Measurements from ENCODE around the gene CCDC144A.
"Not testable (repeated sequence)": the region's sequence is repeated elsewhere in the genome, so short reads cannot be mapped to it uniquely, and the experiment has no call there.

CCDC144A gene

GRCh38 chr17:16787851-16788250, 97.8 kb downstream of the CCDC144A start:
- not testable (repeated sequence) for H3K9me3 Mint-ChIP-seq, DNase-seq, H3K36me3 Mint-ChIP-seq

GRCh38 chr17:16788889-16789536, 99.0 kb downstream of the CCDC144A start:
- H3K9me3 Mint-ChIP-seq; H3K4me3 Mint-ChIP-seq; H3K36me3 Mint-ChIP-seq; DNase-seq; H3K27ac Mint-ChIP-seq; ATAC-seq (replicated peaks); H3K4me1 Mint-ChIP-seq: not testable (repeated sequence)
- H3K27me3 Mint-ChIP-seq = peaks cover 0 to 20% of the 10 kb centered on the region in 2 donors

More at GRCh38 chr17:16787851-16788250, 97.8 kb downstream of the CCDC144A start:
- not testable (repeated sequence) for ATAC-seq (replicated peaks); H3K4me3 Mint-ChIP-seq; H3K27ac Mint-ChIP-seq; H3K4me1 Mint-ChIP-seq
- peaks cover 3 to 23% of the 10 kb centered on the region in 2 donors for H3K27me3 Mint-ChIP-seq

GRCh38 chr17:16789622-16790021, 99.6 kb downstream of the CCDC144A start:
- H3K36me3 Mint-ChIP-seq; DNase-seq; H3K27ac Mint-ChIP-seq; H3K9me3 Mint-ChIP-seq; H3K4me3 Mint-ChIP-seq; ATAC-seq (replicated peaks); H3K4me1 Mint-ChIP-seq: not testable (repeated sequence)
- H3K27me3 Mint-ChIP-seq = peaks cover 2 to 20% of the 10 kb centered on the region in 2 donors

GRCh38 chr17:16790313-16790871, 100.4 kb downstream of the CCDC144A start:
- not testable (repeated sequence) for H3K4me1 Mint-ChIP-seq; DNase-seq; H3K27ac Mint-ChIP-seq; H3K36me3 Mint-ChIP-seq; ATAC-seq (replicated peaks); H3K4me3 Mint-ChIP-seq; H3K9me3 Mint-ChIP-seq
- H3K27me3 Mint-ChIP-seq = peaks cover 6 to 16% of the 10 kb centered on the region in 2 donors

- not testable (repeated sequence) for DNase-seq; H3K4me3 Mint-ChIP-seq; H3K27me3 Mint-ChIP-seq; H3K9me3 Mint-ChIP-seq; H3K4me1 Mint-ChIP-seq; H3K36me3 Mint-ChIP-seq; H3K27ac Mint-ChIP-seq; ATAC-seq (replicated peaks)
Measured at GRCh38 chr17:16794215-16794614, 104.2 kb downstream of the CCDC144A start.

- not testable (repeated sequence) for H3K9me3 Mint-ChIP-seq; H3K27ac Mint-ChIP-seq; DNase-seq; H3K27me3 Mint-ChIP-seq; ATAC-seq (replicated peaks); H3K4me3 Mint-ChIP-seq; H3K36me3 Mint-ChIP-seq; H3K4me1 Mint-ChIP-seq
Measured at GRCh38 chr17:16795894-16796293, 105.9 kb downstream of the CCDC144A start.

- not testable (repeated sequence) for H3K4me1 Mint-ChIP-seq; H3K4me3 Mint-ChIP-seq; H3K27me3 Mint-ChIP-seq; DNase-seq; H3K9me3 Mint-ChIP-seq; H3K36me3 Mint-ChIP-seq; H3K27ac Mint-ChIP-seq; ATAC-seq (replicated peaks)
Measured at GRCh38 chr17:16804851-16805250, 114.8 kb downstream of the CCDC144A start.

GRCh38 chr17:16806599-16806998, 116.6 kb downstream of the CCDC144A start:
- not testable (repeated sequence) for H3K9me3 Mint-ChIP-seq; H3K27me3 Mint-ChIP-seq; DNase-seq; H3K27ac Mint-ChIP-seq; H3K36me3 Mint-ChIP-seq; ATAC-seq (replicated peaks); H3K4me3 Mint-ChIP-seq; H3K4me1 Mint-ChIP-seq

- not testable (repeated sequence) for H3K4me3 Mint-ChIP-seq; H3K4me1 Mint-ChIP-seq; H3K27ac Mint-ChIP-seq; H3K9me3 Mint-ChIP-seq; H3K27me3 Mint-ChIP-seq; ATAC-seq (replicated peaks); DNase-seq; H3K36me3 Mint-ChIP-seq
Measured at GRCh38 chr17:16807620-16808019, 117.6 kb downstream of the CCDC144A start.

GRCh38 chr17:16810236-16810635, 120.2 kb downstream of the CCDC144A start:
- H3K27me3 Mint-ChIP-seq = peaks cover 0 to 11% of the 10 kb centered on the region in 2 donors
- not testable (repeated sequence) for H3K4me3 Mint-ChIP-seq; ATAC-seq (replicated peaks); DNase-seq; H3K36me3 Mint-ChIP-seq; H3K9me3 Mint-ChIP-seq; H3K27ac Mint-ChIP-seq; H3K4me1 Mint-ChIP-seq

- not testable (repeated sequence) for H3K27ac Mint-ChIP-seq; H3K4me1 Mint-ChIP-seq; H3K9me3 Mint-ChIP-seq; H3K4me3 Mint-ChIP-seq; DNase-seq; ATAC-seq (replicated peaks); H3K36me3 Mint-ChIP-seq
- peaks cover 0 to 23% of the 10 kb centered on the region in 2 donors for H3K27me3 Mint-ChIP-seq
Measured at GRCh38 chr17:16812126-16812525, 122.1 kb downstream of the CCDC144A start.

- Mint-ChIP-seq H3K27ac (no peak overlapping the region), H3K9me3 (peaks cover 0 to 4% of the 10 kb centered on the region in 2 donors), H3K36me3 (no peaks in the 10 kb centered on the region), H3K4me3 (no peak overlapping the region), H3K27me3 (peaks cover 0 to 44% of the 10 kb centered on the region in 2 donors), H3K4me1 (no peaks in the 10 kb centered on the region)
- ATAC-seq (replicated peaks) (no peak), DNase-seq (no peak)
Measured at GRCh38 chr17:16814439-16814838, 124.4 kb downstream of the CCDC144A start.

- Mint-ChIP-seq H3K4me1 (no peaks in the 10 kb centered on the region), H3K27ac (no peak overlapping the region), H3K36me3 (no peaks in the 10 kb centered on the region), H3K4me3 (no peak overlapping the region), H3K9me3 (peaks cover 0 to 4% of the 10 kb centered on the region in 2 donors), H3K27me3 (peaks cover 0 to 45% of the 10 kb centered on the region in 2 donors)
- ATAC-seq (replicated peaks) (no peak), DNase-seq (no peak)
Measured at GRCh38 chr17:16817201-16817600, 127.2 kb downstream of the CCDC144A start.

GRCh38 chr17:16817940-16818339, 127.9 kb downstream of the CCDC144A start:
- H3K4me3 Mint-ChIP-seq = not testable (repeated sequence)

GRCh38 chr17:16818340-16818739, 128.3 kb downstream of the CCDC144A start:
- no peak for ATAC-seq (replicated peaks)
- H3K4me3 Mint-ChIP-seq = no peak overlapping the region

More at GRCh38 chr17:16817940-16818339, 127.9 kb downstream of the CCDC144A start:
- not testable (repeated sequence) for H3K4me1 Mint-ChIP-seq; H3K27ac Mint-ChIP-seq; H3K9me3 Mint-ChIP-seq; DNase-seq; H3K36me3 Mint-ChIP-seq; ATAC-seq (replicated peaks)
- peaks cover 0 to 41% of the 10 kb centered on the region in 2 donors for H3K27me3 Mint-ChIP-seq

More at GRCh38 chr17:16818340-16818739, 128.3 kb downstream of the CCDC144A start:
- peaks cover 0 to 4% of the 10 kb centered on the region in 2 donors for H3K9me3 Mint-ChIP-seq
- no peaks in the 10 kb centered on the region for H3K36me3 Mint-ChIP-seq
- H3K27ac Mint-ChIP-seq = no peak overlapping the region
- H3K4me1 Mint-ChIP-seq = no peaks in the 10 kb centered on the region
- H3K27me3 Mint-ChIP-seq = peaks cover 0 to 40% of the 10 kb centered on the region in 2 donors
- DNase-seq = no peak
